GM23338 (cell line): ENCODE data around the gene OTUD5. TPM values are rescaled to one million over a fixed set of nuclear protein-coding genes. Genes with fewer than 3 reads are reported as not detected.

Source experiments
- ATAC-seq: fragments of 200-7000 bp; cut with Tn5 transposase; 3 replicates; pipeline ENCODE4 v1.9.1; 2020
- DNase-seq: peaks from one replicate; pipeline ENCODE4 v3.0.0-alpha.2; 2015; ENCODE audit warnings: low spot score
- H2AFZ ChIP-seq: fragments of 200-600 bp; sonication (generic); 2 replicates; pipeline ENCODE4 v1.8.0; 2016; ENCODE audit warnings: antibody characterized with exemption, mild to moderate bottlenecking, moderate library complexity
- H3F3A ChIP-seq: fragments of 200-600 bp; sonication (generic); replicated peaks from 2 replicates; pipeline ENCODE4 v1.8.0; 2017; ENCODE audit warnings: antibody characterized with exemption, mixed run types, low read depth
- H3K27ac ChIP-seq: fragments of 200-600 bp; sonication (generic); 2 replicates; pipeline ENCODE4 v1.6.1; 2016; ENCODE audit warnings: low read depth
- H3K27me3 ChIP-seq: fragments of 200-600 bp; sonication (generic); 2 replicates; pipeline ENCODE4 v1.8.0; 2016; ENCODE audit warnings: mild to moderate bottlenecking, mixed run types, moderate library complexity; ENCODE audit not compliant: insufficient read depth
- H3K36me3 ChIP-seq: fragments of 200-600 bp; sonication (generic); 2 replicates; pipeline ENCODE4 v1.8.0; 2016; ENCODE audit warnings: mild to moderate bottlenecking; ENCODE audit not compliant: insufficient read depth
- H3K4me1 ChIP-seq: fragments of 200-600 bp; sonication (generic); 2 replicates; pipeline ENCODE4 v1.8.0; 2016; ENCODE audit warnings: mild to moderate bottlenecking, moderate library complexity; ENCODE audit not compliant: insufficient read depth
- H3K4me2 ChIP-seq: fragments of 200-600 bp; sonication (generic); 2 replicates; pipeline ENCODE4 v1.7.1; 2017; ENCODE audit warnings: mixed run types
- H3K4me3 ChIP-seq: fragments of 200-600 bp; sonication (generic); 2 replicates; pipeline ENCODE4 v1.6.1; 2016; ENCODE audit warnings: mixed run types
- H3K79me2 ChIP-seq: fragments of 200-600 bp; sonication (generic); replicated peaks from 2 replicates; pipeline ENCODE4 v1.8.0; 2017; ENCODE audit warnings: mild to moderate bottlenecking; ENCODE audit not compliant: insufficient read depth
- H3K9me2 ChIP-seq: fragments of 200-600 bp; sonication (generic); 2 replicates; pipeline ENCODE4 v1.8.0; 2017; ENCODE audit not compliant: insufficient read depth
- H4K20me1 ChIP-seq: fragments of 200-600 bp; sonication (generic); replicated peaks from 2 replicates; pipeline ENCODE4 v1.8.0; 2017; ENCODE audit warnings: mild to moderate bottlenecking; ENCODE audit not compliant: insufficient read depth
- H3K27ac Mint-ChIP-seq: 2 replicates; pipeline ENCODE4 v1.8.0; 2020; ENCODE audit warnings: inconsistent platforms, mild to moderate bottlenecking, moderate library complexity, mixed read lengths
- H3K27me3 Mint-ChIP-seq: 3 replicates; pipeline ENCODE4 v1.8.0; 2022; ENCODE audit warnings: low read depth, mild to moderate bottlenecking, moderate library complexity, mixed read lengths, inconsistent platforms; ENCODE audit not compliant: insufficient read depth, poor library complexity
- H3K36me3 Mint-ChIP-seq: 3 replicates; pipeline ENCODE4 v1.8.0; 2021; ENCODE audit warnings: low read depth, mild to moderate bottlenecking, inconsistent platforms, moderate library complexity, mixed read lengths
- H3K4me1 Mint-ChIP-seq: 3 replicates; pipeline ENCODE4 v1.8.0; 2020; ENCODE audit warnings: mild to moderate bottlenecking, inconsistent platforms, mixed read lengths
- H3K4me3 Mint-ChIP-seq: 3 replicates; pipeline ENCODE4 v1.8.0; 2021; ENCODE audit warnings: moderate library complexity, mild to moderate bottlenecking, inconsistent platforms, mixed read lengths
- H3K9me3 Mint-ChIP-seq: 3 replicates; pipeline ENCODE4 v1.8.0; 2020; ENCODE audit warnings: moderate library complexity, mild to moderate bottlenecking, inconsistent platforms, mixed read lengths
- CREB1 ChIP-seq: fragments of 250-450 bp; sonication (Bioruptor Pico); IDR thresholded peaks from 2 replicates; pipeline ENCODE4 v1.5.0; 2020; ENCODE audit warnings: low read depth, mild to moderate bottlenecking, moderate library complexity
- CTCF ChIP-seq, 2 experiments: fragments of 200-600 bp in 1 of 2; sonication (generic) in 1 of 2; conservative IDR thresholded peaks; 2 replicates each; pipeline versions ENCODE4 v1.5.1 to v1.6.1; 2016 to 2017; ENCODE audit warnings: antibody characterized with exemption in 2 of 2, low read depth in 2 of 2, mild to moderate bottlenecking in 2 of 2, moderate library complexity in 1 of 2
- ETS1 ChIP-seq: IDR thresholded peaks from 2 replicates; pipeline ENCODE4 v1.6.1; 2016; ENCODE audit warnings: antibody characterized with exemption
- EZH2 ChIP-seq: fragments of 200-600 bp; sonication (generic); IDR thresholded peaks from one replicate; pipeline ENCODE4 v1.8.0; 2017; ENCODE audit warnings: antibody characterized with exemption, mild to moderate bottlenecking, low read depth; ENCODE audit not compliant: unreplicated experiment
- EZH2phosphoT487 ChIP-seq: fragments of 200-600 bp; sonication (generic); IDR thresholded peaks from one replicate; pipeline ENCODE4 v1.8.1; 2018; ENCODE audit warnings: antibody characterized with exemption; ENCODE audit not compliant: unreplicated experiment
- JUNB ChIP-seq: IDR thresholded peaks from one replicate; pipeline ENCODE4 v1.6.1; 2016; ENCODE audit warnings: antibody characterized with exemption; ENCODE audit not compliant: unreplicated experiment
- NANOG ChIP-seq: IDR thresholded peaks from 2 replicates; pipeline ENCODE4 v1.6.1; 2016; ENCODE audit warnings: antibody characterized with exemption, borderline replicate concordance
- POLR2AphosphoS5 ChIP-seq: IDR thresholded peaks from 2 replicates; pipeline ENCODE4 v1.6.1; 2016; ENCODE audit warnings: antibody characterized with exemption, low read depth
- REST ChIP-seq: IDR thresholded peaks from one replicate; pipeline ENCODE4 v1.6.1; 2018; ENCODE audit warnings: antibody characterized with exemption; ENCODE audit not compliant: unreplicated experiment
- STAT1 ChIP-seq: IDR thresholded peaks from one replicate; pipeline ENCODE4 v1.6.1; 2016; ENCODE audit warnings: antibody characterized with exemption; ENCODE audit not compliant: unreplicated experiment
- ZNF114 ChIP-seq: fragments of 250-450 bp; sonication (Bioruptor Pico); IDR thresholded peaks from 2 replicates; pipeline ENCODE4 v1.5.0; 2020; ENCODE audit warnings: mild to moderate bottlenecking, moderate library complexity
- ZNF331 ChIP-seq: fragments of 250-450 bp; sonication (Bioruptor Pico); IDR thresholded peaks from 2 replicates; pipeline ENCODE4 v1.5.0; 2020; ENCODE audit warnings: low read depth, mild to moderate bottlenecking, moderate library complexity
- ZNF462 ChIP-seq: fragments of 250-450 bp; sonication (Bioruptor Pico); IDR thresholded peaks from 2 replicates; pipeline ENCODE4 v1.5.0; 2020; ENCODE audit warnings: mild to moderate bottlenecking, moderate library complexity
- polyA plus RNA-seq: library from polyadenylated mRNA; unstranded; fragments of >200 nt; fragmentation: Nextera tagmentation; extraction: Ambion mirVana; gene quantifications from 2 replicates; pipeline ENCODE4 v1.2.1, GENCODE V29; 2016
- total RNA-seq: library from RNA; depleted of rRNA; stranded (reverse); fragments of >200 nt; shearing (Covaris generic); gene quantifications from 2 replicates; pipeline ENCODE4 v1.2.3, GENCODE V29; 2014

OTUD5 gene
- total and polyA plus RNA-seq, 2 experiments from 2014 or later = 23.5 to 56.5 TPM

GRCh38 chrX:48942895-48943294 is 14.5 kb downstream of the OTUD5 start:
- Mint-ChIP-seq H3K4me3 (no peak overlapping the region), H3K27me3 (peaks cover 4% of the 10 kb centered on the region), H3K9me3 (no peaks in the 10 kb centered on the region; the same call in 2 of the 3 replicates), H3K4me1 (peaks cover 33% of the 10 kb centered on the region), H3K27ac (no peak overlapping the region), H3K36me3 (peaks cover 34% of the 10 kb centered on the region)
- H3K36me3 ChIP-seq = no peaks in the 10 kb centered on the region
- peaks cover 51% of the 10 kb centered on the region for H3K79me2 ChIP-seq
- no peak overlapping the region for H3K27ac ChIP-seq
- no peaks in the 10 kb centered on the region for H3F3A ChIP-seq
- H3K9me2 ChIP-seq = no peaks in the 10 kb centered on the region
- ATAC-seq (no peak), DNase-seq (no peak)
- no peak for TF ChIP-seq EZH2phosphoT487
- no peak for TF ChIP-seq JUNB
- no peak for TF ChIP-seq EZH2
- TF ChIP-seq STAT1 = no peak
- TF ChIP-seq ETS1 = no peak
- no peak for TF ChIP-seq POLR2AphosphoS5
- TF ChIP-seq CTCF (conservative IDR thresholded peaks at IDR 0.05; ENCODE audit: low read depth in 2 of 2) = no peak
- no peak for TF ChIP-seq REST
- no peak for TF ChIP-seq NANOG
- no peak for TF ChIP-seq ZNF331 (CRISPR knock-in tag)
- no peak for TF ChIP-seq ZNF114 (CRISPR knock-in tag)
- no peak for TF ChIP-seq ZNF462 (CRISPR knock-in tag)
- TF ChIP-seq CREB1 (CRISPR knock-in tag) = no peak
- no peak overlapping the region for H2AFZ ChIP-seq
- no peak overlapping the region for H3K4me3 ChIP-seq
- no peak overlapping the region for H3K4me2 ChIP-seq
- peaks cover under 1% of the 10 kb centered on the region; the same call in 1 of the 2 replicates for H3K4me1 ChIP-seq
- no peaks in the 10 kb centered on the region for H3K27me3 ChIP-seq
- H4K20me1 ChIP-seq = no peaks in the 10 kb centered on the region; the same call in 1 of the 2 replicates
